HG03432 (cell line): ENCODE results near the gene HSPA8.
"Not testable (repeated sequence)": the region's sequence is repeated elsewhere in the genome, so short reads cannot be mapped to it uniquely, and the experiment has no call there.

Source experiments
- ATAC-seq: cut with Tn5 transposase; IDR thresholded peaks from one replicate; pipeline ENCODE4 v1.9.1; 2021; ENCODE audit warnings: mild to moderate bottlenecking, moderate library complexity; ENCODE audit not compliant: unreplicated experiment

HSPA8 gene

DNA sequence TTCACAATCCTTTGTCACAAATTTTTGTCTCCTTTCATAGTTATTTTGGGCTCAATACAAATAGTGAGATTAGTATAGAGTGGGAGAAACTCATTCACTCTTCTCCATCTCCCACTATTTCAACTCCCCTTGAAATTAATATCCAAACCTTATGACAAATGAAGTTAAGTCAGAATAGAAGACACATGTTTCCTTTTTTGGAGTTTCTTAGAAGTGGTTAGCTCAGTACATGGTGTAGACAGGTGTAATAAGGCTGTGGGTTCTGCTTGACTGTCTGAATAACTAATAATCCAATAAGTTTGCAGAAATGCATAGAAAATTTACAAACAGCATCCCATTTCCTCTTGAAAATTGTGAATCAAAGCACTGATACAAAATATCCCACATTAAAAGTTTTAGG is 10.8 kb upstream of the HSPA8 start:
- no peak for ATAC-seq

DNA sequence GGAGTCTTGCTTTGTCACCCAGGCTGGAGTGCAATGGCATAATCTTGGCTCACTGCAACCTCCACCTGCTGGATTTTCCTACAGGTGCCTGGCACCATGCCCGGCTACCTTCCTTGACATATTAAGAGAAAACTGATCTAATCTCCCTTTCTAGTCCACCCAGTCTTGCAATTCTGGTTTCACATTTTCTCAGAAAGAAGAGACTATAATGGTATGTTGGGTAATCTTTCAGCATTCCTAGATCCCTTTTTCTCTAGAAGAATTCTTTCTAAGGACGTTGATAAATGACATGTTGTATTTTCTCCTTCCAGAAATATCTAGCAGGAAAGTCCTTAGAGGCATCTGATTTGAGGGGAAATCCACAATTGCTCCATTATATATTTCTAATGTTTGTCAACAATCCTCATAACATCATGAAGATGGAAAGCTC is 10.4 kb upstream of the HSPA8 start:
- ATAC-seq, result no peak

DNA sequence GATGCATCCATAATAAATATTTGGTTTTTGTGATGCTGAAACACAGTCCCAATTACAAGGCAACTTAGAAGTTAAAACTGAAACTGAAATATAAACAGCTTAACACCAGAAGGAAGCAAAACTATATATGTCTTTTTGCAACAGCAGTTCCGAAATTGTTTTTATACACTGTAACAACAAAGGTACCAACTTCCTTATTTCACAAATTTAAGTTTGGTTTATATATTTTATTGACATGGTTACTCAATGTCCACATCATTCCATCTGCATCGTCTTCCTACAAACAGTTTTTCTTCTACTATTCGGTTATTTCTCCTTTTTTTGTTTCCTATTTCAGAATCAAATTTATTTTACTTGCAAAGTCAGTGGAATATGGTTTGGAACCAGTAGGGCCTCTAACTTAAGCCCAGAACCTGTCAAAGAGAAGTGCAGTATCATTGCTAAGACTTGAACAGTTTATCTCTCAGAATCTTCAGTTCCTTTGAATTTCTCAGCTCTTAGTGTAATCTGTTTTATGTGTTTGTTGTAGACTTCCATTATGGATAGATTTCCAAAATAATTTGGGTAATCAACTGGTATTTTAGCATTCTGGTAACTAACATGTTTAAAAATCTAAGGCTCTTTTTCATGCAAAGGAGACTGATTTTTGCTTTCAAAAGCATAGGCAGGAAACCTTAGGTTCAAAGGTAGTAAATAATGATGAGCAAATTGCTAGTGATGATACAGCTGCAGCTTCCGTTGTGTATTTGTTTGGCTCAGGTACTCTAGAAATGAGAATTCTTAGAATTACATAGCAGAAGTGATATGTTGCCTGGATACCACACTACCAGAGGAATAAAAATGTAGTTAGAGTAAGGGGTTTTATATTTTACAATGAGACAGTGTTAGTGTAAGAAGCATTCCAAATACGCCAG is 8.2 kb upstream of the HSPA8 start:
- peak; percentile 60 for ATAC-seq

DNA sequence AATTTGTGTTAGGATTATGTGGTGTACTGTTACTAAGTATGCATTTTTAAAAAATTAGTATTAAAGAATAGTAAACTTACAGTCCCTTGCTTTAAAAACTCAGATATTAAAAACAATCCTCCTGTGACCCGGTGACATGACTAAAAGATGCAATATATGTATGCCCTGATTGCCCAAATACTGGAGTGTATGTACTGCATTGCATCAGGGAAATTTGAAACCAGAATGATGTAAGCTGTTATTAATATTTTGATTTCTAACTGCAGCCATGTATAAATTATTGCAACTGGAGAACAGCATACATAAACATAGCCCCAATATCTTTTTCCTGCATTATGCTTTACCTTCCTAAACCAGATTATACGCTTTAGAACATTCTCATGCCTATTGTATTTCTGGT is 3.7 kb upstream of the HSPA8 start:
- no peak for ATAC-seq

DNA sequence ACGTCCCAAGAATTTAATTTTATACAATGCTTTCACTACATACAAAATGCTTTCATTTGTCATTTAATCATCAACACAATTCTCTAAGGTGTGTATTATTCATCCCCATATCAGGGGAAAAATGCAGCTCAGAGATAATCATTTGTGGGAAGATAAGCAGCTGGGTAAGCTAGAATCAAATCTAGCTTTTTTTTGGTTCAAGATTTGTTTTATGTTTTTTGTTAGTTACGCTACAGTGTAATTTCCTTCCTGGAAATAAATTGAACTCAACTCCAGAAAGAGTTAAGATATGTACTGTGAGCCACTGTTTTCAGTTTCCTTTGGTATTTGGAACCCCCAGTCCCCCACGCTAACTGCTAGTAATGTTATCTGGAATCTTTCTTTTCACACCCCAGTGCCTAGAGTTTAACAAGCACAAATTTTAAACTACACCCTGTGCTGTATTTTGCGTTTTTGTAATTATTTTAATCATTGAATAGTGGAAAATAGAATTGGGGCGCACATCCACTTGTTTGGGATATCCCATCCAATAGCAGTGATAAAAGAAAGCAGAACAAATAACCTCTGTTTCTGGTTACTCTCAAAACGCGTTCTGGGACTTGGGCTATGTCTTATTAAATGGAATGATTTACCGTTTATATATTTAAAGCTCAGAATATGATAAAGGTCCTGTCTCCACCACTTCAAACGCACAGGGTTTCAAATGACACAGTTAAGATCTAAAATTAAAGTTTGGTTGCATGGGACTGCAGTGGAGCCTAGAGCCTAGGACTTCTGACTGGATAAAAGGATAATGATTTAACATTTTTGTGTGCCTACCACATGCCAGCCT is 2.1 kb upstream of the HSPA8 start:
- no peak for ATAC-seq

DNA sequence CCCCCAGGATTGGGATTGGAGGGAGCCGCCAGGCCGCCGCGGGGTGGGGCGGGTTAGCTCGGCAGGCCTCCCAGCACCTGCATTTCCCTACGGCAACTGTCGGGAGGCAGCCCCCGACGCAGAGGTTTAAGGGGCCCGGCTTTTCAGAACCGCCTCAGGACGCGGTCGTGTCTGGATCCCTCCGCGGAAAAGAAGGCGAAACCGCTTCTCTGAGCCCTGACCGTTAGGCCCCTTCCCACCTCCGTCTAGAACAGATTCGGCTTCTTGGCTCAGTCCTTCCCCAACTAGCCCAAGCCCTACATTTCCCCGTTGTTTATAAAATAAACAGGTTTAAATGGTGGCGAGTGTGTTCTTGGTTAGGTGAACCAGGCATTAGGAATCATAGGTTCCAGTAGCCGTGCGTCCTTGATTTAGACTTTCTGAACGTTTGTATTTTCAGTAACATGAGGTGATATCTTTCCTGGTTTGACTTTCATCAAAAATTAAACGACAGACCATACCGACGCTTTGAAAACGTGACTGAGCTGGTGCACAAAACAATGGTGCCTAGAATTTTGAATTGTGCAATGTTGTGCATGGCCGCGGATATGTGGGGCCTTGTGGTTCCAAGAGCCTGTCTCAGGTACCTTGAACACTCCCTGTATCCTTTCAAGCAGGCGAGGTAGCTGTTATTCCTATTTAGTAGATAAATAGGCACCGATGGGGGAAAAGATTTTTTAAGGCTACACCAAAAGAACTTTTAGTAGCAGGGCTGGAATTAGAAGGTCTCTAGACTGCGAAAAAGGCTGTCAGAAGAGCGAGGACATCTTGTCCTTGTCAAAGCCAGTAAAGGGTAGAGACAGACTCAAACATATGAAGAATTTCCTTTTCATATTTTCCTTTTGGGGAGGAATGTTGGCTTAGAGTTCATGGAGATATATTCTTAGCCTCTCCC is 1.2 kb upstream of the HSPA8 start:
- ATAC-seq, result no peak

DNA sequence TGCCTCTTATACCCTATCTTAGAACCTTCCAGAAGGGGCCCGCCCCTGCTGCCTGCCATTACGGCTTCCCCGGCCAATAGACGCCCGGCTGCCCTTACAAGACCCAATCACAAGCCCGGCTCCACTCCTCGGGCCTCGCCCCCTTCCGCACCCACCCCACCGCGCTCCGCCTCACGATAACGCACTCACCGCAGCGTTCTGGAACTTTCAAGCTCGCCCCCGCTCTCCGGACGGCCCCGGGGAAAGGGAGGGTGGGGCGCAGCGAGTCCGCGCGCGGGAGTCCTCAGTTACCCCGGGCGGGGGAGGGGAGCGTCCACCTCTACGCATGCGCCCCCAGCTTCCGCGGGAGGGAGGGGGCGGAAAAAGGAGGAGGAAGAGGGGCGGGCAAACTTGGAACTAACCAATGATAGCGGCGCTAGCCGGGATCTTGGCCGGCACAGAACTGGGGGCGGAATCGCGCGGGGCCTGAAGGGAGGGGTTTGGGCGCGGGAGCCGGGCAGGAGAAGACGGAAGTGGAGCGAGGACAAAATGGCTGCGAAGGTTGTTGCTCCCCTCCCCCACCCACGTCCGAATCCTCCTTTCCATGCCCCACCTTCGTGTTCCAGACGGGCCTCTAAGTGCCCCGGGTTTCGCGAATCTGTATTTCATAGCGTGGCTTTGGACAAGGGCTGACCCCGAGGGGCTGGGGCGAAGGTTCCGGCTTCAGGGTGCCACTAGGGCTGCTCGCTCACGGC is 389 bp upstream of the HSPA8 start:
- peak; percentile 91 for ATAC-seq

DNA sequence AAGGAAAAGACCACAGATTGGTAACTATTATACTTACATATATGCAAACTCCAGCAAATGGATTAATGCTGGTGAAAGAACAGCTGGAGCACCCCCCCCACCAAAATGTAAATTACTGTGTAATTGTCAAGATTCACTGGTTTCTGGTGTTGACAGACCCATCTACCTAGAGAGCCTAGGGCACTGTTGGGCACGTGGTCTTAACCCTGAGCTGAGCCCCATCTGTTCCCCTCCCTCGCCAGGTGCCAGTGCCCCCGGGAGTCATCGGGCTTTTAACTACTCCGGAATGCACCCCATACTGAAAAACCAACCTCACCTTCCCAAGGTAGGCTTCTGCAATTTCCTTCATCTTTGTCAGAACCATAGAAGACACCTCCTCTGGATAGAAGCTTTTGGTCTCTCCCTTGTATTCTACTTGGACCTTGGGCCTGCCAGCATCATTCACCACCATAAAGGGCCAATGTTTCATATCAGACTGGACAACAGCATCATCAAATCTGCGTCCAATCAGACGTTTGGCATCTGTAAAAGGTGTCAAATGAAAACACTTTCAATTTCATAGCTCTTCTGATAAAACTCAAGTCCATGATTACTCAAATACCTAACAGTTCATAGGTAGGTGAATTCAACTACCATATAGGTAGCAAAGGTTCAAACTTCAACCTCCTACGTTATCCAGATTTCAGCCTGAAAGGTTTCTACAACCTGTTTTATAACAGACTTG is 1.5 kb downstream of the HSPA8 start:
- ATAC-seq, result no peak

DNA sequence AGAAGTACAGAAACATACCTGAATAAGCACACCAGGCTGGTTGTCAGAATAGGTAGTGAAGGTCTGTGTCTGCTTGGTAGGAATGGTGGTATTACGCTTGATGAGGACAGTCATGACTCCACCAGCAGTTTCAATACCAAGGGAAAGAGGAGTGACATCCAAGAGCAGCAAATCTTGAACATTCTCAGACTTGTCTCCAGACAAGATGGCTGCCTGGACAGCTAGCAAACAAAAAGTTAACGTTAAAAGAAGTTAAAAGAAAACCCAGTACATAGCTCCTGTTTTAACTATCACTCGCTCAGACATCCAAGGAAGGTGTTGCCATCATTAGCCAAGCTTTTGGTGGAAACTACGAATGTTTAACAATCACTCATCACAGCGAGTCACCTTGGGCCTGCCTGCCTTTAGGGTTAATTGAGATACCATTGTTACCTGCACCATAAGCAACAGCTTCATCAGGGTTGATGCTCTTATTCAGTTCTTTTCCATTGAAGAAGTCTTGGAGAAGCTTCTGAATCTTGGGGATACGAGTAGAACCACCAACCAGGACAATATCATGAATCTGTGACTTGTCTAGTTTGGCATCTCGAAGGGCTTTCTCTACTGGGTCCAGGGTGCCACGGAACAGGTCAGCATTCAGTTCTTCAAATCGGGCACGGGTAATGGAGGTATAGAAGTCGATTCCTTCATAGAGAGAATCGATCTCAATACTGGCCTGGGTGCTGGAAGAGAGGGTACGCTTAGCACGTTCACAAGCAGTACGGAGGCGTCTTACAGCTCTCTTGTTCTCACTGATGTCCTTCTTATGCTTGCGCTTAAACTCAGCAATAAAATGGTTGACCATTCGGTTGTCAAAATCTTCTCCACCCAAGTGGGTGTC is 2.7 kb downstream of the HSPA8 start:
- ATAC-seq, result not testable (repeated sequence)

DNA sequence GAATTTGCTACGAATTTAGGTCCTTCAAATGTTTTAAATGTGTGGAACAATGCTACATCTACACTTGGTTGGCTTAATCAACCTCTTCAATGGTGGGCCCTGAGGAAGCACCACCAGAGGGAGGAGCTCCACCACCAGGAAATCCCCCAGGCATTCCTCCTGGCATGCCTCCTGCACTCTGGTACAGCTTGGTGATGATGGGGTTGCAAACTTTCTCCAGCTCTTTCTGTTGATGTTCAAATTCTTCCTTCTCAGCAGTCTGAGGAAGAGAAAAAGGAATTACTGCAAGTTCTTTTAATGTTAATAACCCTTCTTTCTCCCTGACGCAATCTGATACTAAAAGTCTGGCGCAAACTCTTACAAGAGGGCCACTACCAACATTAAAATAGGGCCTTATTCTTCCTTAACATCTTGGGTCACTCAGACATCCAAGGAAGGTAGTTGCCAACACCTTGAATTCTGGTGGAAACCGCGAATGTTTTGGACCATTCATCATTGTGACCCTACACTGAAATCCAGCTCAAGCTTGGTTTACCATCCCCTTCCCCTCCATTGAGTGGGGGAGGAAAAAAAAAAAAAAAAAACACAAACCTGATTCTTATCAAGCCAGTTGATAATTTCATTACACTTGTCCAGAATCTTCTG is 4.2 kb downstream of the HSPA8 start:
- no peak for ATAC-seq

DNA sequence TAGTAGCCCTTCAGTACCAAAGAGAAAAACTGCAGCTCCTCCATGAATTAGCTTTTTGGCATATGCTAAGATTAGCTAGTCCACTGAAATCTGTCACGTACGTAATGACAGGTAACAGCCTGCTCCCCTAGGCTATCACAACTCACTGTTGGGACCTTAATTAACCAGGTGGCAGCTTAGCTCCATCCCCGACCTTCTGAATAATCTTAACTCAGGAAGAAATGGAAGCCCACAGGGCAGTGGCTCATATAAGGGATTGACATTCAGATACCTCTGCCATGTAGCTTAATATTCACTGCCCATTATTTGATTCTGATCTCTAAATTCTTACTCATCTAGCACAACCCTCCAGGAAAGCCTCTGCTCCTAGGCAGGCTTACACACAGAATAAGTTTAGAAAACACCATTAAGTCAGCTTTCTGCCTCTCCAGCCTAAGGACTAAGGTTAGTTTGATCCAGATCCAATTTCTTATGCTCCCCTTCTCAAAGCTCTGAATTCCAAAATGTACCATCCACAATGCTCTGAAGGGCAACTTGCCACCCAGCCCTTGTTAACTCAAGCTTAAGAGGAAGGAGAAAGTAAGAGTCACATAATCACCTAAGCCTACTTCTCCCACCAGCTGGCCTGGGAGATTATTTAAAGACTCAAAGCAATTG is 5.0 kb downstream of the HSPA8 start:
- no peak for ATAC-seq

DNA sequence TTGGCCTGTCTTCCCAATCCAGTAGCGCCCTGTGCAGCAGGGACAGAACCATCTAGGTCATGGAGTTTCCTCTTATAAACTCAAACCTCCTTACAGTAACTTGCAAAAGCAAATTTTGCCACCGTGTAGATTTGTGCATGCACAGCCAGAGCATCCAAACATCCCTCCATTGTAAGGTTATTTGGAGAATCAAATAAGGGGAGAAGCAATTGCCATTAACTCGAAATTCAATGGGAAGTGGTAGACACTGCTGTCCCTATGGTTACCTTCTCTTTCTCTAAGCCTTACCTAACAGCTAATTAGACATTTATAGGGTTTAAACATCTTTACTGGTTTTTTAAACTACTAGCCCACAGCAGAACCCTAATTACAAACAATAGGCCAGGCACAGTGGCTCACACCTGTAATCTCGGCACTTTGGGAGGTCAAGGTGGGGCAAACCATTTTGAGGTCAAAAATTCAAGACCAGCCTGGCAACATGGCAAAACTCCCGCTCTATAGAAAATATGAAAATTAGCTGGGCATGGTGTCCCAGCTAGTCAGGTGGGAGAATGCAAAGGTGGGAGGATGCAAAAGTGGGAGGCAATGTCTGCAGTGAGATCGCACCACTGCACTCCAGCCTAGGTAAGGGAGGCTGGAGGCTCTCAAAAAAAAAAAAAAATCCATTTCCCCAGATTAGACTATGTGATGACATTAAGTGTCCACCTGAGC is 6.6 kb downstream of the HSPA8 start:
- ATAC-seq, result no peak

DNA sequence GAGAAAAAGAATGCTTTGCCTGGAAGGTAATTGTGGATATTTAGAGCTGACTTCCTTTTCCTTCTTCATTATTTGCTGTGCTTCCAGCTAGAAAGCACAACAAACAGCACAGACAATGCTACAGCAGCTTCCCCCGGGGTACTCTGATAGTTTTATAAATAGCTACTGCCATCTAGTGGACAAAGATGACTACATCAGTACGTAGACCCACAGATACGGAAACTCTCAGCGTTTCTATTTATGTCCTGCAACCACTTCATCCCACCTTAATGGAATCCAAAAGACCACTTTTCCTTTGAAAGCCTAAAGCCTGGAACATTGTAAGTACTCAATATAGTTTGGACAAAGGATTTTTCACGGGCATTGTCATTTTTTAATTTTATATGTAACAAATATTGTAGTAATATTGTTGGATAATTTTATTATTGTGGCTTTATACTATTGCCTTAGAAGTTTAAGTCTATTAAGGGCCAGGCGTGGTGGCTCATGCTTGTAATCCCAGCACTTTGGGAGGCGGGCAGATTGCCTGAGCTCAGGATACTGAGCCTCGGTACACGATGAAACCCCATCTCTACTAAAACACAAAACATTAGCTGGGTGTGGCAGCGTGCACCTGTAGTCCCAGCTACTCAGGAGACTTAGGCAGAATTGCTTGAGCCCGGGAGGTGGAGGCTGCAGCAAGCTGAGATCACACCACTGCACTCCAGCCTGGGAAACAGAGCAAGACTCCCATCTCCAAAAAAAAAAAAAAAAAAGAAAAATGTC is 7.5 kb downstream of the HSPA8 start:
- peak; percentile 85 for ATAC-seq

DNA sequence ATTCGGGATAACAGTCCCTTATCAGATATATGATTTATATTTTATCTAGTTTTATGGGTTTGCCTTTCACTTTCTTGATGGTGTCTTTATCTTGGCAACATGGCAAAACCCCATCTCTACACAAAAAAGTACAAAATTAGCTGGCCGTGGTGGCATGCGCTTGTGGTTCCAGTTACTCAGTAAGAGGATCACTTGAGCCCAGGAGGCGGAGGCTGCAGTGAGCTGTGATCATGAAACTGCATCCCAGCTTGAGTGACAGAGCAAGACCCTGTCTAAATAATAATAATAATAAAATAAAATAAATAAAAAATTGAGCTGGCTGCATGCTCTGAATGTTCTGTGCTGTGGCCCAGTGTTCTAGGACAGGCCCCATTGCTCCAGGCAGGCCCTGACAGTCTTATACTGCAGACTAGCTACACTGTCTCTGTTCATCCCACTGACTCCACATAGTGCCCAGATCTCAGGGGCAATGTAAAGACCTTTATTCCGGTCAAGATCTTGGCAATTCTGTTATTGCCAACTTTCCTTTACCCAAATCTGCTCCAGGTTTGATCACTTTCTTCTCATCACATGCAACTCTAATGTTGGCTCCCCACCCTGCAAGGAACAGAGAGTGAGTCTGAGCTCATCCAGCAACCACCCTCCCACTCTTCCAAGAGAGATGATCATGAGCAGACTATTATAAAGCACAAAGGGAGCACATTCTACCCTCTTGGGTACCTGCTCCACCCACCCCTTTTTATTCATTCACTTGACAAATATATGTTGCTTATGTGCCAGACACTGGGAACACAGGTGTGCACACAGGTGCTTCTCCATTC is 8.8 kb downstream of the HSPA8 start:
- ATAC-seq, result no peak

DNA sequence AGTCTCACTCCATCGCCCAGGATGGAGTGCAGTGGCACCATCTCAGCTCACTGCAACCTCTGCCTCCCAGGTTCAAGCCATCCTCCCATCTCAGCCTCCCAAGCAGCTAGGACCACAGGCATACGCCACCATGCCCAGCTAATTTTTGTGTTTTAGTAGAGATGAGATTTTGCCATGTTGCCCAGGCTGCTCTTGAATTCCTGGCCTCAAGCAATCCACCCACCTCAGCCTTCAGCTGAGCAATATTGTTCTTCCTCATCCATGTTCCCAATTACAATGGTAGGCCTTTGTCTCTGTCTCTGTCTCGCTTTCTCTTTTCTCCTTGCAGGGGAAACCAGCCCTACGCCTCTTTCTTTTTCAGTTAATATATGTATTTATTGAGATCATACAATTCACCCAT is 10.3 kb downstream of the HSPA8 start:
- ATAC-seq, result no peak
